ENCODE results near the gene UBE2H. TPM values are rescaled to one million over a fixed set of nuclear protein-coding genes. Genes with fewer than 3 reads are reported as not detected.

The UBE2H gene
- total RNA-seq, 1 donor from 2014 or later, result 112 TPM

DNA sequence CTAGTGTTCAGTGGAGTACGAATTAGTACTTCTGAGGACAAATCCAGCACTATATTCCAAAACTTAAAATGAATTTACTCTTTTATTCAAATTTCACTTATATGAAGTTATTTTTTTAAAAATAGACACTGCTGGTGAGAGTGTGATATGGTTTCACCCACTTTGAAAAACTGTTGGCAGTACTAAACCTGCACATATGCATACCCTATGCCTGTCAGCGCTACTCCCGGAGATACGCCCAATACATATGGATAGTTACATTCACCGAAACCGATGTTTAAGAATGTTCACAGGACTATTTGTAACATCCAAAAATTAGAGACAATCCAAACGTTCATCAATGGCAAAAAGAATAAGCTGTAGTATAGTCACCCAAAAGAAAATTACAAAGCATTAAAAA is 69.6 kb downstream of the UBE2H start:
- intact Hi-C loops (cut with micrococcal nuclease), result no loop called here
- no peaks in the 10 kb centered on the region for H3K9me3 ChIP-seq (replicated peaks)
- H3K4me1 ChIP-seq, result peaks cover 60% of the 10 kb centered on the region
- no peak for DNase-seq
- H3K4me3 ChIP-seq, result no peak overlapping the region
- H3K36me3 ChIP-seq, result peaks cover 28% of the 10 kb centered on the region
- TF ChIP-seq, protein P1, sequence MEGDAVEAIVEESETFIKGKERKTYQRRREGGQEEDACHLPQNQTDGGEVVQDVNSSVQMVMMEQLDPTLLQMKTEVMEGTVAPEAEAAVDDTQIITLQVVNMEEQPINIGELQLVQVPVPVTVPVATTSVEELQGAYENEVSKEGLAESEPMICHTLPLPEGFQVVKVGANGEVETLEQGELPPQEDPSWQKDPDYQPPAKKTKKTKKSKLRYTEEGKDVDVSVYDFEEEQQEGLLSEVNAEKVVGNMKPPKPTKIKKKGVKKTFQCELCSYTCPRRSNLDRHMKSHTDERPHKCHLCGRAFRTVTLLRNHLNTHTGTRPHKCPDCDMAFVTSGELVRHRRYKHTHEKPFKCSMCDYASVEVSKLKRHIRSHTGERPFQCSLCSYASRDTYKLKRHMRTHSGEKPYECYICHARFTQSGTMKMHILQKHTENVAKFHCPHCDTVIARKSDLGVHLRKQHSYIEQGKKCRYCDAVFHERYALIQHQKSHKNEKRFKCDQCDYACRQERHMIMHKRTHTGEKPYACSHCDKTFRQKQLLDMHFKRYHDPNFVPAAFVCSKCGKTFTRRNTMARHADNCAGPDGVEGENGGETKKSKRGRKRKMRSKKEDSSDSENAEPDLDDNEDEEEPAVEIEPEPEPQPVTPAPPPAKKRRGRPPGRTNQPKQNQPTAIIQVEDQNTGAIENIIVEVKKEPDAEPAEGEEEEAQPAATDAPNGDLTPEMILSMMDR (IDR thresholded peaks at IDR 0.05; ENCODE audit: borderline replicate concordance), result no peak
- no peak overlapping the region for H3K27ac ChIP-seq (replicated peaks)
- H3K27me3 ChIP-seq (ENCODE audit: low read depth), result no peaks in the 10 kb centered on the region

DNA sequence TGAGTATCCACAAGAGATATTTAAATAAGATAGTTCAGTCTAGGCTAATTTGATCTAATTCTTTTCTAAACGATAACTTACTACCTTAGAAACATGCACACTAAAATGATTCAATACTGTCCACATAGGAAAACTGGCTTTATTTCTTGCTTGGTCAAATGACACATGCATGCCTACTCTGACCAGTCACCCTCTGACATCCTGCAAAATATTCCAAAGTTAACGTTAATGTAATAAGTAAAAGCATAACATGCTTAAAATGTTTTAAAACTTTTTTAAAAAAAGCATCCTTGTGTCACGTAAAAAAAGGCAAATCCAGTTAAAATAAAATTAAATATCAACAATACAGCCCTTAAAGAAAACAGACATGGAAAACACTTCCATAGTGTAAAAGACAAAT is 70.2 kb downstream of the UBE2H start:
- Histone ChIP-seq H3K9me3 (replicated peaks) (no peaks in the 10 kb centered on the region), H3K4me3 (no peak overlapping the region), H3K27me3 (ENCODE audit: low read depth) (no peaks in the 10 kb centered on the region), H3K36me3 (peaks cover 31% of the 10 kb centered on the region), H3K4me1 (peaks cover 66% of the 10 kb centered on the region), H3K27ac (replicated peaks) (no peak overlapping the region)
- intact Hi-C loops (cut with micrococcal nuclease), result no loop called here
- no peak for DNase-seq
- TF ChIP-seq, protein P1 (IDR thresholded peaks at IDR 0.05; ENCODE audit: borderline replicate concordance), result no peak

- intact Hi-C loops (cut with micrococcal nuclease), result no loop called here
- Histone ChIP-seq H3K4me3 (no peak overlapping the region), H3K9me3 (replicated peaks) (no peaks in the 10 kb centered on the region), H3K4me1 (peaks cover 76% of the 10 kb centered on the region), H3K36me3 (peaks cover 26% of the 10 kb centered on the region), H3K27me3 (ENCODE audit: low read depth) (no peaks in the 10 kb centered on the region), H3K27ac (replicated peaks) (peak overlapping the region; percentile 68)
- DNase-seq, result no peak
- TF ChIP-seq, protein P1 (IDR thresholded peaks at IDR 0.05; ENCODE audit: borderline replicate concordance), result no peak
Observed at GRCh38 chr7:129877146-129877792, 75.5 kb downstream of the UBE2H start.

GRCh38 chr7:129875745-129876411 is 76.9 kb downstream of the UBE2H start:
- H3K36me3 ChIP-seq, result peaks cover 35% of the 10 kb centered on the region
- intact Hi-C loops (cut with micrococcal nuclease), result no loop called here
- peaks cover 83% of the 10 kb centered on the region for H3K4me1 ChIP-seq
- H3K27ac ChIP-seq (replicated peaks), result peak overlapping the region; percentile 68
- peak overlapping the region; percentile 28 for H3K4me3 ChIP-seq
- no peaks in the 10 kb centered on the region for H3K9me3 ChIP-seq (replicated peaks)
- H3K27me3 ChIP-seq (ENCODE audit: low read depth), result no peaks in the 10 kb centered on the region
- TF ChIP-seq, protein P1 (IDR thresholded peaks at IDR 0.05; ENCODE audit: borderline replicate concordance), result no peak
- no peak for DNase-seq

- intact Hi-C loops (cut with micrococcal nuclease), result no loop called here
- Histone ChIP-seq H3K4me1 (peaks cover 86% of the 10 kb centered on the region), H3K27ac (replicated peaks) (peak overlapping the region; percentile 68), H3K36me3 (peaks cover 28% of the 10 kb centered on the region), H3K9me3 (replicated peaks) (no peaks in the 10 kb centered on the region), H3K4me3 (peak overlapping the region; percentile 28), H3K27me3 (ENCODE audit: low read depth) (no peaks in the 10 kb centered on the region)
- DNase-seq, result no peak
- TF ChIP-seq, protein P1 (IDR thresholded peaks at IDR 0.05; ENCODE audit: borderline replicate concordance), result no peak
Observed at GRCh38 chr7:129875160-129875559, 77.6 kb downstream of the UBE2H start.
